OCI-LY1 (cell line): ENCODE data around the gene MKRN2OS.

Experiments used
- EZH2 ChIP-seq: fragments of 200-600 bp; sonication (generic), shearing (Covaris generic); IDR thresholded peaks from 2 replicates; pipeline ENCODE4 v1.8.0; 2017; ENCODE audit warnings: borderline replicate concordance, mixed run types, mild to moderate bottlenecking, antibody characterized with exemption, low read length, moderate library complexity, mixed read lengths
- TF ChIP-seq, protein P1 (sequence below): fragments of 200-600 bp; sonication (generic), shearing (Covaris generic); IDR thresholded peaks from 2 replicates; pipeline ENCODE4 v1.5.1; 2017; ENCODE audit warnings: mild to moderate bottlenecking, antibody characterized with exemption, low read length, moderate library complexity, mixed read lengths

DNA sequence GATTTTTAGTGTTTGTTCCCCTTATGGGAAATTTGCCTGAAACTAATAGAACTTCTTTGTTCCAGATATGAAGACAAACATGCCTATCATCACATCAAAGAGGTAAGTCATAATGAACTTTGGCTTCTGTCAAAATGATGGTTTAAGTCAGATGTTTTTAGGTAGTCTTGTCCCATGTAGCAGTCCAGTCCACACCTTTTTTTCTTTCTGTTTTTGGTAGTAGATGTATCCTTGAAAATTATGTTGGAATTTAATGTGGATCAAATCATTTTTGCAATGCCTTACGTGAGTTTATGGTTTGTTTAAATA, 48.9 kb downstream of the MKRN2OS start:
- TF ChIP-seq, protein P1, sequence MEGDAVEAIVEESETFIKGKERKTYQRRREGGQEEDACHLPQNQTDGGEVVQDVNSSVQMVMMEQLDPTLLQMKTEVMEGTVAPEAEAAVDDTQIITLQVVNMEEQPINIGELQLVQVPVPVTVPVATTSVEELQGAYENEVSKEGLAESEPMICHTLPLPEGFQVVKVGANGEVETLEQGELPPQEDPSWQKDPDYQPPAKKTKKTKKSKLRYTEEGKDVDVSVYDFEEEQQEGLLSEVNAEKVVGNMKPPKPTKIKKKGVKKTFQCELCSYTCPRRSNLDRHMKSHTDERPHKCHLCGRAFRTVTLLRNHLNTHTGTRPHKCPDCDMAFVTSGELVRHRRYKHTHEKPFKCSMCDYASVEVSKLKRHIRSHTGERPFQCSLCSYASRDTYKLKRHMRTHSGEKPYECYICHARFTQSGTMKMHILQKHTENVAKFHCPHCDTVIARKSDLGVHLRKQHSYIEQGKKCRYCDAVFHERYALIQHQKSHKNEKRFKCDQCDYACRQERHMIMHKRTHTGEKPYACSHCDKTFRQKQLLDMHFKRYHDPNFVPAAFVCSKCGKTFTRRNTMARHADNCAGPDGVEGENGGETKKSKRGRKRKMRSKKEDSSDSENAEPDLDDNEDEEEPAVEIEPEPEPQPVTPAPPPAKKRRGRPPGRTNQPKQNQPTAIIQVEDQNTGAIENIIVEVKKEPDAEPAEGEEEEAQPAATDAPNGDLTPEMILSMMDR: no peak
- TF ChIP-seq EZH2: no peak
